T-helper 17 cell (primary cell): ENCODE data around the gene CEP68. TPM values are rescaled to one million over a fixed set of nuclear protein-coding genes. Genes with fewer than 3 reads are reported as not detected.

Experiments
- ATAC-seq: fragments of 150-1000 bp; cut with Tn5 transposase; 2 replicates; pipeline ENCODE4 v1.10.0; 2021; ENCODE audit warnings: mild to moderate bottlenecking, moderate library complexity
- DNase-seq, 3 donors: peaks; one replicate each; pipeline versions ENCODE4 v3.0.0 to v3.0.0-alpha.2; 2020 to 2021
- H3K9me3 ChIP-seq: one replicate; pipeline ENCODE4 v1.7.0; 2013; ENCODE audit warnings: low read length, mild to moderate bottlenecking; ENCODE audit not compliant: control insufficient read depth, poor library complexity, severe bottlenecking
- H3K27ac Mint-ChIP-seq: one replicate; pipeline ENCODE4 v1.8.0; 2022; ENCODE audit warnings: mild to moderate bottlenecking, moderate library complexity, mixed read lengths
- H3K27me3 Mint-ChIP-seq: one replicate; pipeline ENCODE4 v1.8.0; 2022; ENCODE audit warnings: mixed read lengths
- H3K36me3 Mint-ChIP-seq: one replicate; pipeline ENCODE4 v1.8.0; 2022; ENCODE audit warnings: low read depth, mixed read lengths
- H3K4me1 Mint-ChIP-seq: one replicate; pipeline ENCODE4 v1.8.0; 2022; ENCODE audit warnings: mild to moderate bottlenecking, mixed read lengths
- H3K4me3 Mint-ChIP-seq: one replicate; pipeline ENCODE4 v1.8.0; 2022; ENCODE audit warnings: mild to moderate bottlenecking, moderate library complexity, mixed read lengths
- total RNA-seq, 4 donors: library from RNA in 2 of 4; stranded (reverse) in 2 of 4; gene quantifications; one replicate each; pipeline ENCODE4 v1.2.3 and lab custom pipeline; 2022 to 2026

CEP68 gene
- total RNA-seq, 2 donors from 2014 or later, result 13.6 to 22.5 TPM

GRCh38 chr2:65096948-65097347 is 40.7 kb downstream of the CEP68 start:
- H3K27me3 Mint-ChIP-seq, result no peaks in the 10 kb centered on the region
- H3K9me3 ChIP-seq, result no peaks in the 10 kb centered on the region
- ATAC-seq (no peak), DNase-seq (no peak)
- H3K4me3 Mint-ChIP-seq, result no peak overlapping the region
- peaks cover 21% of the 10 kb centered on the region for H3K4me1 Mint-ChIP-seq
- H3K27ac Mint-ChIP-seq, result no peak overlapping the region
- H3K36me3 Mint-ChIP-seq, result peaks cover 6% of the 10 kb centered on the region

DNA sequence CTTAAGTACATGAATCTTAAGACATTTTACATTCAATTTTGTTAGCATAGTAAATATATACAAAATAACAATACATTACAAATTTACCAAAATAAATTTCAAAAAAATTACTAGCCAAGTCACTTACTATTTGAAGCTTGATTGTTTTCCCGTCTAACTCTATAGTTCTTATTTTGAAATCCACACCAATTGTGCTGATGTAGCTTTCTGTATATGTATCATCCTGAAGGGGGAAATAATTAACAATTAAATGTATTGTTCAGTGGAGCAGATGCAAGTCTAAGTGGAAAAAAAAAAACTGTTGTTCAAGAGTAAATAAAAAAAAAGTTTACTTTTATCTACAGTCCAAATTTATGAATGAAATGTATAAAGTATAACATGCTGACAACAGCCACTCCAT is 41.6 kb downstream of the CEP68 start:
- Mint-ChIP-seq H3K27ac (peak overlapping the region; percentile 75), H3K4me1 (peaks cover 20% of the 10 kb centered on the region), H3K27me3 (no peaks in the 10 kb centered on the region), H3K4me3 (no peak overlapping the region), H3K36me3 (peaks cover 5% of the 10 kb centered on the region)
- no peaks in the 10 kb centered on the region for H3K9me3 ChIP-seq
- no peak for ATAC-seq
- DNase-seq, result no peak

DNA sequence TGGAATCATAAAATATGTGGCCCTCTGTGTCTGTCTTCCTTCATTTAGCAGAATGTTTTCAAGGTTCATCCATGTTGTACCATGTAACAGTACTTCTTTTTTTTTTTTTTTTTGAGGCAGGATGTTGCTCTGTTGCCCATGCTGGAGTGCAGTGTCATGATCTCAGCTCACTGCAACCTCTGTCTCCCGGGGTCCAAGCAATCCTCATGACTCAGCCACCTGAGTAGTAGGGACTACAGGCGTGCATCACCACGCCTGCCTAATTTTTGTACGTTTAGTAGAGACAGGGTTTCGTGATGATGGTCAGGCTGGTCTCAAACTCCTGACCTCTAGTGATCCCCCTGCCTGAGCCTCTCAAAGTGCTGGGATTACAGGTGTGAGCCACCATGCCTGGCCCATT is 42.5 kb downstream of the CEP68 start:
- H3K36me3 Mint-ChIP-seq, result no peaks in the 10 kb centered on the region
- no peaks in the 10 kb centered on the region for H3K9me3 ChIP-seq
- peak overlapping the region; percentile 75 for H3K27ac Mint-ChIP-seq
- DNase-seq, result no peak
- peaks cover 16% of the 10 kb centered on the region for H3K4me1 Mint-ChIP-seq
- no peaks in the 10 kb centered on the region for H3K27me3 Mint-ChIP-seq
- peak overlapping the region; percentile 45 for H3K4me3 Mint-ChIP-seq
- no peak for ATAC-seq

DNA sequence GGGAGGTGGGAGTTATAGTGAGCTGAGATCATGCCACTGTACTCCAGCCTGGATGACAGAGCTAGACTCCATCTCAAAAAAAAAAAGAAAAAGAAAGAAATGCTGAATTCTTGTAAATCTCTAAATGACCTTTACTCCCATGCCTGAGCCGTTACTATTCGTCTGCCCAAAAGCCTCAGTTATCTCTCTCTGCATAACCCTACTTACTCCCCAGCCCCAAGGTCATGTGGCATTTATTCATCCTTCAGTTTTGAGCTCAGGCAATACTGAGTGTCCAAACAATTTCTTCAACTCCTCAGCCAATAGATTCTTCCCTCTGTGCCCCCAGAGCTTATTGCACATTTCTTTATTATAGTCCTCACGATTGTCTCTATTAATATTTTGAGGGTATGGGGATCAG is 44.9 kb downstream of the CEP68 start:
- Mint-ChIP-seq H3K4me3 (no peak overlapping the region), H3K27ac (peak overlapping the region; percentile 47), H3K27me3 (no peaks in the 10 kb centered on the region), H3K36me3 (peaks cover 2% of the 10 kb centered on the region), H3K4me1 (peaks cover 20% of the 10 kb centered on the region)
- no peak for ATAC-seq
- H3K9me3 ChIP-seq, result no peaks in the 10 kb centered on the region
- DNase-seq, result no peak

- no peaks in the 10 kb centered on the region for H3K27me3 Mint-ChIP-seq
- ATAC-seq (no peak), DNase-seq (no peak)
- H3K4me3 Mint-ChIP-seq, result no peak overlapping the region
- peaks cover 2% of the 10 kb centered on the region for H3K36me3 Mint-ChIP-seq
- no peaks in the 10 kb centered on the region for H3K9me3 ChIP-seq
- peaks cover 17% of the 10 kb centered on the region for H3K4me1 Mint-ChIP-seq
- no peak overlapping the region for H3K27ac Mint-ChIP-seq
Observed at GRCh38 chr2:65103013-65103715, 46.9 kb downstream of the CEP68 start.

GRCh38 chr2:65107530-65107929 is 51.3 kb downstream of the CEP68 start:
- peaks cover 2% of the 10 kb centered on the region for H3K36me3 Mint-ChIP-seq
- H3K9me3 ChIP-seq, result no peaks in the 10 kb centered on the region
- DNase-seq, result no peak
- no peak overlapping the region for H3K27ac Mint-ChIP-seq
- no peak overlapping the region for H3K4me3 Mint-ChIP-seq
- no peak for ATAC-seq
- H3K27me3 Mint-ChIP-seq, result no peaks in the 10 kb centered on the region
- H3K4me1 Mint-ChIP-seq, result peaks cover 34% of the 10 kb centered on the region

DNA sequence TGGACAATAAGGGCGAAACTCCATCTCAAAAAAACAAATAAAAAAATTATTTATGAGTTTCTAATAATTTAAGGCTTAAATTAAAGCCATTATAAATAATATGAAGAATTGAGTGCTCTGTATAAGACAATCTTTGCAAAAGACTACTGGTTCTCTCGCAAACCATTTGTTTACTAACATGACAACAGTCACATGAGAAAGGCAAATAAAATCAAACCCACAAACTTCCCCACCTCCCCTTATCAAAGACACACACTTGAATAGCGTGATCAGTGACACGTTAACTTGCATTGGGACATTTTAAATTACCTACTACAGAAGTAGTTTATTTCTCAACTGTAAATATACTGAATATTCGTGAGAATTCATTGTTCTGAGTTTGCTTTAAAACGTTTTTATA is 52.6 kb downstream of the CEP68 start:
- no peak overlapping the region for H3K27ac Mint-ChIP-seq
- no peak overlapping the region for H3K4me3 Mint-ChIP-seq
- H3K36me3 Mint-ChIP-seq, result peaks cover 2% of the 10 kb centered on the region
- DNase-seq (no peak), ATAC-seq (no peak)
- no peaks in the 10 kb centered on the region for H3K27me3 Mint-ChIP-seq
- H3K9me3 ChIP-seq, result no peaks in the 10 kb centered on the region
- H3K4me1 Mint-ChIP-seq, result peaks cover 38% of the 10 kb centered on the region

GRCh38 chr2:65112633-65113032 is 56.4 kb downstream of the CEP68 start:
- no peaks in the 10 kb centered on the region for H3K9me3 ChIP-seq
- peaks cover 39% of the 10 kb centered on the region for H3K4me1 Mint-ChIP-seq
- ATAC-seq, result no peak
- H3K4me3 Mint-ChIP-seq, result no peak overlapping the region
- DNase-seq, result no peak
- H3K36me3 Mint-ChIP-seq, result no peaks in the 10 kb centered on the region
- H3K27me3 Mint-ChIP-seq, result no peaks in the 10 kb centered on the region
- H3K27ac Mint-ChIP-seq, result no peak overlapping the region

GRCh38 chr2:65113229-65113628 is 57.0 kb downstream of the CEP68 start:
- ATAC-seq (no peak), DNase-seq (no peak)
- H3K36me3 Mint-ChIP-seq, result no peaks in the 10 kb centered on the region
- no peak overlapping the region for H3K27ac Mint-ChIP-seq
- no peaks in the 10 kb centered on the region for H3K9me3 ChIP-seq
- no peak overlapping the region for H3K4me3 Mint-ChIP-seq
- no peaks in the 10 kb centered on the region for H3K27me3 Mint-ChIP-seq
- H3K4me1 Mint-ChIP-seq, result peaks cover 43% of the 10 kb centered on the region

GRCh38 chr2:65113816-65114215 is 57.6 kb downstream of the CEP68 start:
- ATAC-seq (no peak), DNase-seq (no peak)
- Mint-ChIP-seq H3K36me3 (no peaks in the 10 kb centered on the region), H3K4me3 (peak overlapping the region; percentile 2), H3K4me1 (peaks cover 42% of the 10 kb centered on the region), H3K27ac (no peak overlapping the region), H3K27me3 (no peaks in the 10 kb centered on the region)
- H3K9me3 ChIP-seq, result no peaks in the 10 kb centered on the region

- DNase-seq, result no peak
- no peaks in the 10 kb centered on the region for H3K9me3 ChIP-seq
- H3K36me3 Mint-ChIP-seq, result no peaks in the 10 kb centered on the region
- ATAC-seq, result no peak
- H3K4me1 Mint-ChIP-seq, result peaks cover 38% of the 10 kb centered on the region
- peak overlapping the region; percentile 31 for H3K4me3 Mint-ChIP-seq
- no peak overlapping the region for H3K27ac Mint-ChIP-seq
- H3K27me3 Mint-ChIP-seq, result no peaks in the 10 kb centered on the region
Observed at GRCh38 chr2:65114921-65115320, 58.7 kb downstream of the CEP68 start.

- no peak overlapping the region for H3K4me3 Mint-ChIP-seq
- no peaks in the 10 kb centered on the region for H3K9me3 ChIP-seq
- peaks cover 37% of the 10 kb centered on the region for H3K4me1 Mint-ChIP-seq
- ATAC-seq (no peak), DNase-seq (no peak)
- H3K36me3 Mint-ChIP-seq, result no peaks in the 10 kb centered on the region
- H3K27me3 Mint-ChIP-seq, result no peaks in the 10 kb centered on the region
- no peak overlapping the region for H3K27ac Mint-ChIP-seq
Observed at GRCh38 chr2:65116645-65117044, 60.4 kb downstream of the CEP68 start.

DNA sequence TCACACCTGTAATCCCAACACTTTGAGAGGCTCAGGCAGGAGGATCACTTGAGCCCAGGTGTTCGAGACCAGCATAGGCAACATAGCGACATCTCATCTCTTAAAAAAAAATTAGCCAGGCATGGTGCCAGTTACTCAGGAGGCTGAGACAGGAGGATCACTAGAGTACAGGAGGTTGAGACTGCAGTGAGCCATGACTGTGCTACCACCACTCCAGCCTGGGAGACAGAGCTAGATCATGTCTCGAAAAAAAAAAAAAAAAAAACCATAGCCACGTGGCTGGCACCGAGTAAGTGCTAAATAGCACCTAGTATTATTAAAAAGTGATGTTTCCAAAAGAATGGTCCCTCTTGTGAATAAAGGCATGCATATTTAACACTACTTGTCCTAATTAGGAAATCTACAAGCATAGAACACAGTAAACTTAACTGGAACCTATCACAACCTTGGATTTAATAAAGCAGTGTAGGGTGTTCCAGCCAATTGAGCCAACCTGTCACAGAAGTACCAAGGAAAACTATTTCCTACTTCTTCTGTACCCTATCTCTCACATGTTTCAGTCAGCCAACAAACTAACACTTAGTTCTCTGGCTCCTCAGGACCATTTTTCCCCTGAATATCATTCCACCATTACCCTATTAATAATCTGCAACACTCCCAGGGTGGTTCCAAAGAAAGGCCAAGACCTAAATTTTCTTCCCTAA is 64.9 kb downstream of the CEP68 start:
- Mint-ChIP-seq H3K27ac (peak overlapping the region; percentile 49), H3K4me1 (peaks cover 35% of the 10 kb centered on the region), H3K4me3 (peak overlapping the region; percentile 67), H3K36me3 (no peaks in the 10 kb centered on the region), H3K27me3 (no peaks in the 10 kb centered on the region)
- no peak for ATAC-seq
- DNase-seq, result no peak
- H3K9me3 ChIP-seq, result no peaks in the 10 kb centered on the region

DNA sequence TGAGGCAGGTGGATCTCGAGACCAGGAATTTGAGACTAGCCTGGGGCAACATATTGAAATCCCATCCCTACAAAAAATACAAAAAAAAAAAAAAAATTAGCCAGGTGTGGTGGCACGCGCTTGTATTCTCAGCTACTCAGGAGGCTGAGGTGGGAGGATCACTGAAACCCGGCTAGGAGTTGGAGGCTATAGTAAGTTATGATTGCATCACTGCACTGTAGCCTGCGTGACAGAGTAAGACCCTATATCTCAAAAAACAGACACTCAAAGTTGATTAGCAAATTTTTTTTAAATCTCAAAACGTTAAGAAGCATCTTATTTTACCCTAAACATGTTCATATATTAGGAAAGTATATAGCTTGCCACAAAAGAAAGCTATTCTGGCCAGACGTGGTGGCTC is 66.1 kb downstream of the CEP68 start:
- no peak overlapping the region for H3K4me3 Mint-ChIP-seq
- peak overlapping the region; percentile 78 for H3K27ac Mint-ChIP-seq

More for the DNA sequence above, 66.1 kb downstream of the CEP68 start:
- H3K4me1 Mint-ChIP-seq, result peaks cover 36% of the 10 kb centered on the region
- no peaks in the 10 kb centered on the region for H3K27me3 Mint-ChIP-seq
- DNase-seq (no peak), ATAC-seq (peak; percentile 12)
- H3K9me3 ChIP-seq, result no peaks in the 10 kb centered on the region
- no peaks in the 10 kb centered on the region for H3K36me3 Mint-ChIP-seq
